Activated T-helper 1 cell treated with Interleukin-2 at 50 U/mL for 16 hours (primary cell): Measurements from ENCODE around the gene UNC13C.

Experiments
- DNase-seq: peaks from one replicate; pipeline ENCODE4 v3.0.0-alpha.2; 2020; ENCODE audit warnings: low read depth

Gene UNC13C

GRCh38 chr15:54026258-54026657, 48.0 kb downstream of the UNC13C start:
- DNase-seq: no peak

GRCh38 chr15:54026891-54027290, 48.6 kb downstream of the UNC13C start:
- no peak for DNase-seq

GRCh38 chr15:54029081-54029480, 50.8 kb downstream of the UNC13C start:
- DNase-seq: no peak

GRCh38 chr15:54032066-54032465, 53.8 kb downstream of the UNC13C start:
- DNase-seq: no peak

GRCh38 chr15:54033356-54033860, 55.2 kb downstream of the UNC13C start:
- no peak for DNase-seq

GRCh38 chr15:54033869-54034458, 55.7 kb downstream of the UNC13C start:
- no peak for DNase-seq

- DNase-seq: no peak
Measured at GRCh38 chr15:54035616-54036015, 57.4 kb downstream of the UNC13C start.

GRCh38 chr15:54045397-54045796, 67.2 kb downstream of the UNC13C start:
- no peak for DNase-seq

GRCh38 chr15:54046093-54046492, 67.9 kb downstream of the UNC13C start:
- DNase-seq: no peak

GRCh38 chr15:54064365-54064764, 86.1 kb downstream of the UNC13C start:
- DNase-seq: no peak

GRCh38 chr15:54066403-54066802, 88.2 kb downstream of the UNC13C start:
- no peak for DNase-seq

GRCh38 chr15:54082836-54083492, 104.7 kb downstream of the UNC13C start:
- no peak for DNase-seq

- DNase-seq: no peak
Measured at GRCh38 chr15:54083501-54083900, 105.3 kb downstream of the UNC13C start.

- no peak for DNase-seq
Measured at GRCh38 chr15:54083991-54084390, 105.8 kb downstream of the UNC13C start.

- DNase-seq: no peak
Measured at GRCh38 chr15:54088837-54089236, 110.6 kb downstream of the UNC13C start.

- DNase-seq: no peak
Measured at GRCh38 chr15:54089776-54090175, 111.5 kb downstream of the UNC13C start.

GRCh38 chr15:54091651-54092050, 113.4 kb downstream of the UNC13C start:
- no peak for DNase-seq

- no peak for DNase-seq
Measured at GRCh38 chr15:54094661-54095060, 116.4 kb downstream of the UNC13C start.

GRCh38 chr15:54097019-54097418, 118.8 kb downstream of the UNC13C start:
- DNase-seq: no peak

- DNase-seq: no peak
Measured at GRCh38 chr15:54099010-54099409, 120.8 kb downstream of the UNC13C start.

GRCh38 chr15:54101664-54102270, 123.5 kb downstream of the UNC13C start:
- no peak for DNase-seq

GRCh38 chr15:54102704-54103103, 124.5 kb downstream of the UNC13C start:
- DNase-seq: no peak

- DNase-seq: no peak
Measured at GRCh38 chr15:54109014-54109413, 130.8 kb downstream of the UNC13C start.
